ENCODE results near the gene CCDC190.
A peak's percentile ranks its signal among the peaks of the same experiment; 100 is the strongest.
"Not testable (repeated sequence)": the region's sequence is repeated elsewhere in the genome, so short reads cannot be mapped to it uniquely, and the experiment has no call there.

CCDC190 gene

GRCh38 chr1:162832470-162832869 lies 28.5 kb downstream of the CCDC190 start:
- Histone ChIP-seq H3K4me1 (no peaks in the 10 kb centered on the region), H3K27ac (no peak overlapping the region), H3K9me3 (no peaks in the 10 kb centered on the region), H3K4me3 (no peak overlapping the region), H3K27me3 (no peaks in the 10 kb centered on the region), H3K36me3 (no peaks in the 10 kb centered on the region)
- no peak for TF ChIP-seq CTCF (IDR thresholded peaks at IDR 0.05)
- intact Hi-C loops (cut with DNase I; ENCODE audit: low total_unique reads), result no loop called here
- no peak for DNase-seq

- no peaks in the 10 kb centered on the region for H3K27me3 ChIP-seq
- H3K4me1 ChIP-seq, result no peaks in the 10 kb centered on the region
- H3K9me3 ChIP-seq, result no peaks in the 10 kb centered on the region
- intact Hi-C loops (cut with DNase I; ENCODE audit: low total_unique reads), result no loop called here
- no peaks in the 10 kb centered on the region for H3K36me3 ChIP-seq
- H3K4me3 ChIP-seq, result no peak overlapping the region
- TF ChIP-seq CTCF (IDR thresholded peaks at IDR 0.05), result no peak
- DNase-seq, result no peak
- no peak overlapping the region for H3K27ac ChIP-seq
Observed at GRCh38 chr1:162829268-162829667, 31.7 kb downstream of the CCDC190 start.

DNA sequence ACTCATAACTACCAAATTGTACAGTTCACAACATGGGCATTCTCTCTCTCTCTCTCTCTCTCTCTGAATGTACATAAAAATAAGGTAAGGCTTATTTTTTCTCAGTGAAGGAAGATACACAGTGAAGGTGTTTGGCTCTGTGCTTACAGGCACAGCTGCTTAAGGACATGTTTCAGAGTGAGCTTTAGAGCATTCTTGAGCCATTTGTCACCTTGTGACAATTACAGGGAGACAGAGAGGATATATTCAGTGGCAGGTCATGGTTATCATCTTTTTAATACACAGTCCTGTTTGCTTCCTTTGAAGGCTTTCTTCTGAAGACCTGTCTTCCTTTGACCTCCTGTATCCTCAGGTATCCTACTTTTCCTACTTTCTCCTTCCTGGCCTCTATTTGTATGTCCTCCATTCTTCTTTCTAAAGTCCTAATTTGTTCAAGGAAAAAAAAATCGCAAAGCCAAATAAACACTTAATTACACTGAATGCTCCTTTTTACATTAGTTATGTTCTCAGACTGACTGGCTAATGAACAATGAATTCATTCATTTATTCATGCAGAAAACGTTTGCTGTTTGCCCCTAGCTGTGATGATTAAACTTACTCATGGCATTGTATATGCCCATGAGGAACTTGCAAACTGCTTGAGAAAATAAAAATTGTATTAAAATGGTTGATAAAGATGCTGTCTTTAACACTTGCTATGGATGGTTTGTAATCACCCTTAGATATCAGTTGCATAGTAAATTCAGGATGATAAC lies 37.0 kb downstream of the CCDC190 start:
- H3K36me3 ChIP-seq, result no peaks in the 10 kb centered on the region
- no peak overlapping the region for H3K27ac ChIP-seq
- intact Hi-C loops (cut with DNase I; ENCODE audit: low total_unique reads), result no loop called here
- peaks cover 0 to 11% (median 7%) of the 10 kb centered on the region in 4 donors for H3K4me1 ChIP-seq
- H3K4me3 ChIP-seq, result no peak overlapping the region
- DNase-seq, result no peak
- peaks cover 0 to 7% of the 10 kb centered on the region in 2 donors for H3K27me3 ChIP-seq
- no peaks in the 10 kb centered on the region for H3K9me3 ChIP-seq
- TF ChIP-seq CTCF (IDR thresholded peaks at IDR 0.05), result no peak

DNA sequence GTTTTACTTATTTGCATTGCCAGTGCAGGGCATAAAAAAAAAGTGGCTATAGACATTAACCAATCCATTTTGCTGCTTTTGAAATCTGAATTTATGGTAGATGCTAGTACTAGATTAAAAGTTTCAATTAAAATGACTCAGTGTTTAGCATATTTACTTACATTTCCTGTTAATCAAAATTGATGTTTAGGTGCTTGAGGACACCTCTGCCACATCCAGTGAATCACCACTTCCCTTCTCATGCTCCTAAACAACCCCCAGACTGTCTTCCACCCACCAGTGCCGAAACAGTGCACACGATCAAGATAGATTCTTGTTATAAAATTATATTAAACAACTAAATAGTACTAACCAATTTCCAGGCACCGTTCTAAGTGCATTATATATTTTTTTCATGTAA lies 37.7 kb downstream of the CCDC190 start:
- intact Hi-C loops (cut with DNase I; ENCODE audit: low total_unique reads), result no loop called here
- no peak for TF ChIP-seq CTCF (IDR thresholded peaks at IDR 0.05)
- Histone ChIP-seq H3K27ac (no peak overlapping the region), H3K4me3 (no peak overlapping the region), H3K4me1 (peaks cover 0 to 11% (median 7%) of the 10 kb centered on the region in 4 donors), H3K9me3 (no peaks in the 10 kb centered on the region), H3K27me3 (peaks cover 0 to 7% of the 10 kb centered on the region in 2 donors), H3K36me3 (no peaks in the 10 kb centered on the region)
- no peak for DNase-seq

DNA sequence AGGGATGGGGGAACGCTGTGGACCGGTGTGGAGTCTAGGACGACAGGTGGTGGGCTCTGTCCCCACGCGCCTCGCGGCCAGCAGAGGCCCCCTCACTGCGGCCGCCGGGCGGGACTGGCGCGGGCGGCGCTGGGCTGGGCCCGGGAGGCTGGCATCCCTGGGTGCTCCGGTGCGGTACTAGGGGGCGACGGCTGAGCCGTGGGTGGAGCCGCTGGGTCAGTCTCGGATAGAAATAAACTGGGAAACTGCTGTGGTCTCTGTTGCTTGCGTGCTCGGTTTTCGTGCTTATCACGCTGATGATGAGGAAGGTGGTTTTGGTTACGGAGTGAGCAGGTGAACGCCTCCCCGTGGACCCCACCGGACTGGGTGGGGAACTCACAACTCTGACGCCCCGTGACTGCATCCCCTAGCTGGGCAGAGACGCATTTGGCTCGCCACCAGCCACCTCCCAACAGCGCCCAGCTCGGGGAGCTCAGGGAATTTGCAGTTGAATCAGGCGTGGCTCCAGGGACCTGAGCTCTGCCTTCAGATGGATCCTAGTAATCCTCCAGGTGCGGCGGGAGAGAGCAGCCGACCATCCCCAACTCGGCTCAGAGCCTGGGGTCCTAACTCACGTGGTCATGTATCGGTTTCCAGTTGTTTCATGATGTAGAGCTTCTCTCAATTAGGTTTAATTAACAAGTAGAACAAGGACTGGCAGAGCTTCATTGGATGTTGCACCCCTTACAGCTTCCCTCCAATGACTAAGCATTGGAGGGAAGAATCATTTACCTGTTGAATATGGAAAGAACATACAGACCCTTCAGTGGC lies 38.4 kb downstream of the CCDC190 start:
- peak overlapping the region; percentile 40 to 50 for H3K4me3 ChIP-seq
- peaks cover 0 to 11% (median 7%) of the 10 kb centered on the region in 4 donors for H3K4me1 ChIP-seq
- intact Hi-C loops (cut with DNase I; ENCODE audit: low total_unique reads), result no loop called here
- peak in 1 of 2 donors; percentile 62 for DNase-seq
- H3K27me3 ChIP-seq, result peaks cover 0 to 7% of the 10 kb centered on the region in 2 donors
- no peaks in the 10 kb centered on the region for H3K36me3 ChIP-seq
- no peak for TF ChIP-seq CTCF (IDR thresholded peaks at IDR 0.05)
- H3K9me3 ChIP-seq, result no peaks in the 10 kb centered on the region
- H3K27ac ChIP-seq, result no peak overlapping the region

- H3K9me3 ChIP-seq; DNase-seq; H3K4me3 ChIP-seq; H3K27me3 ChIP-seq; H3K36me3 ChIP-seq; H3K27ac ChIP-seq; intact Hi-C loops (cut with DNase I; ENCODE audit: low total_unique reads): not testable (repeated sequence)
- H3K4me1 ChIP-seq, result peaks cover 0 to 11% (median 7%) of the 10 kb centered on the region in 4 donors
Observed at GRCh38 chr1:162818666-162819065, 42.3 kb downstream of the CCDC190 start.

DNA sequence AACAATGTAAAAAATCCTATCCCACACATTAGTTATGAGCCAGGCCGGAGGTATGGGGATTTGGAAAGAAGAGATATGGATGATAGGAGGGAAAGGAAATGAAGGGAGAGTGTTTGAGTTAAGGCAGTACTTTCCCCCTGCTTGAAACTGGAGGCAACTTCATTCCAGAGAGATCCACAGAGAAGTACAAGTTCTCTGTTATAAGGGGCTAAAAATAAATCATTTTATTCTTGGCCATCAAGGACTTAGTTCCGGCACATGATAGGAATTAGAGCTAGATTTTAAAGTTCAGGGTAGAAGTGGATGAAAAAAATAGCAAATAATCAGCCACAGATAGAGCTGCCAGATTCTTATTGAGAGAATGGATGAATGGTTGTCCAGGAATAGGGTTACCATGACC lies 42.8 kb downstream of the CCDC190 start:
- H3K4me3 ChIP-seq; DNase-seq; H3K36me3 ChIP-seq; intact Hi-C loops (cut with DNase I; ENCODE audit: low total_unique reads); H3K9me3 ChIP-seq; H3K27me3 ChIP-seq; H3K27ac ChIP-seq: not testable (repeated sequence)
- peaks cover 0 to 11% (median 7%) of the 10 kb centered on the region in 4 donors for H3K4me1 ChIP-seq

GRCh38 chr1:162812357-162812756 lies 48.6 kb downstream of the CCDC190 start:
- H3K36me3 ChIP-seq; H3K4me1 ChIP-seq; H3K27ac ChIP-seq; H3K4me3 ChIP-seq; intact Hi-C loops (cut with DNase I; ENCODE audit: low total_unique reads); H3K27me3 ChIP-seq; H3K9me3 ChIP-seq; DNase-seq: not testable (repeated sequence)

- DNase-seq; H3K27ac ChIP-seq; H3K4me3 ChIP-seq; H3K4me1 ChIP-seq; H3K9me3 ChIP-seq; H3K27me3 ChIP-seq; intact Hi-C loops (cut with DNase I; ENCODE audit: low total_unique reads): not testable (repeated sequence)
- peaks cover 19 to 40% (median 28%) of the 10 kb centered on the region in 3 donors for H3K36me3 ChIP-seq
Observed at GRCh38 chr1:162807503-162807902, 53.5 kb downstream of the CCDC190 start.
